GM23248 (cell line): Measurements from ENCODE around the gene KLK5.

Source experiments
- EZH2 ChIP-seq: fragments of 200-600 bp; sonication (generic); IDR thresholded peaks from 2 replicates; pipeline ENCODE4 v1.6.1; 2018; ENCODE audit warnings: antibody characterized with exemption, mild to moderate bottlenecking; ENCODE audit not compliant: insufficient read depth, poor library complexity, severe bottlenecking
- EZH2phosphoT487 ChIP-seq: fragments of 200-600 bp; sonication (generic); IDR thresholded peaks from 2 replicates; pipeline ENCODE4 v1.6.1; 2018; ENCODE audit warnings: antibody characterized with exemption, moderate library complexity, mild to moderate bottlenecking, low read depth; ENCODE audit not compliant: insufficient read depth

DNA sequence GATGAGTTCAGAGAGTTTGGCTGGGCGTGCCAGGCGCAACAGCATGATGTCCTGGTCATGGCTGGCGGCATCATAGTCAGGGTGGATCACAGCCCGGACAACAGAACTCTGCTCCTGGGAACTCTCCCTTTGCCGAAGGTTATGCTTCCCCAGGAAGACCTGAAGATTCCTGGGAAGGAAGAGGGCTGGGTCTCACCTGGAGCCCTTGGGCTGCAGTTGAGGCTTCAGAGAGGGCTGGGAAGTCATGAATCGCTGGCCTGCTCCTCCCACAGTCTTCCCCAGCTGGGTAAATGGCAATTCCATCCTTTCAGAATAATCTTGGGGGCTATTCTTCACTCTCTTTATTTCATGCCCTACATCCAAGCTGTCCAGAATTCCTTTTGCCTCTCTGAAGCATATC, 10.5 kb upstream of the KLK5 start:
- TF ChIP-seq EZH2 = no peak
- no peak for TF ChIP-seq EZH2phosphoT487
